ENCODE results near the gene CD40LG.

- no peak for TF ChIP-seq CTCF (conservative IDR thresholded peaks at IDR 0.05; ENCODE audit: low read depth, low read length)
- TF ChIP-seq EZH2 (IDR thresholded peaks at IDR 0.05; ENCODE audit: low read length, unreplicated experiment): no peak
- TF ChIP-seq EZH2phosphoT487 (IDR thresholded peaks at IDR 0.05; ENCODE audit: borderline replicate concordance, low read length): no peak
Measured at GRCh38 chrX:136662104-136662503, 14.1 kb downstream of the CD40LG start.
